Inflammatory macrophage (primary cell): ENCODE data around the gene MPHOSPH8.

Source experiments
- DNase-seq, 2 donors: peaks; one replicate each; pipeline ENCODE4 v3.0.0-alpha.2; 2020 to 2022
- total RNA-seq, 18 experiments: gene quantifications; one replicate each; lab custom pipeline; 2026; ENCODE audit warnings: mixed read lengths in 6 of 18, inconsistent platforms in 2 of 18; lab: John Stamatoyannopoulos, UW

Gene MPHOSPH8, protein sequence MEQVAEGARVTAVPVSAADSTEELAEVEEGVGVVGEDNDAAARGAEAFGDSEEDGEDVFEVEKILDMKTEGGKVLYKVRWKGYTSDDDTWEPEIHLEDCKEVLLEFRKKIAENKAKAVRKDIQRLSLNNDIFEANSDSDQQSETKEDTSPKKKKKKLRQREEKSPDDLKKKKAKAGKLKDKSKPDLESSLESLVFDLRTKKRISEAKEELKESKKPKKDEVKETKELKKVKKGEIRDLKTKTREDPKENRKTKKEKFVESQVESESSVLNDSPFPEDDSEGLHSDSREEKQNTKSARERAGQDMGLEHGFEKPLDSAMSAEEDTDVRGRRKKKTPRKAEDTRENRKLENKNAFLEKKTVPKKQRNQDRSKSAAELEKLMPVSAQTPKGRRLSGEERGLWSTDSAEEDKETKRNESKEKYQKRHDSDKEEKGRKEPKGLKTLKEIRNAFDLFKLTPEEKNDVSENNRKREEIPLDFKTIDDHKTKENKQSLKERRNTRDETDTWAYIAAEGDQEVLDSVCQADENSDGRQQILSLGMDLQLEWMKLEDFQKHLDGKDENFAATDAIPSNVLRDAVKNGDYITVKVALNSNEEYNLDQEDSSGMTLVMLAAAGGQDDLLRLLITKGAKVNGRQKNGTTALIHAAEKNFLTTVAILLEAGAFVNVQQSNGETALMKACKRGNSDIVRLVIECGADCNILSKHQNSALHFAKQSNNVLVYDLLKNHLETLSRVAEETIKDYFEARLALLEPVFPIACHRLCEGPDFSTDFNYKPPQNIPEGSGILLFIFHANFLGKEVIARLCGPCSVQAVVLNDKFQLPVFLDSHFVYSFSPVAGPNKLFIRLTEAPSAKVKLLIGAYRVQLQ
- 9.0 to 50.0 (median 35.6) reads per million in 18 experiments for total RNA-seq

DNA sequence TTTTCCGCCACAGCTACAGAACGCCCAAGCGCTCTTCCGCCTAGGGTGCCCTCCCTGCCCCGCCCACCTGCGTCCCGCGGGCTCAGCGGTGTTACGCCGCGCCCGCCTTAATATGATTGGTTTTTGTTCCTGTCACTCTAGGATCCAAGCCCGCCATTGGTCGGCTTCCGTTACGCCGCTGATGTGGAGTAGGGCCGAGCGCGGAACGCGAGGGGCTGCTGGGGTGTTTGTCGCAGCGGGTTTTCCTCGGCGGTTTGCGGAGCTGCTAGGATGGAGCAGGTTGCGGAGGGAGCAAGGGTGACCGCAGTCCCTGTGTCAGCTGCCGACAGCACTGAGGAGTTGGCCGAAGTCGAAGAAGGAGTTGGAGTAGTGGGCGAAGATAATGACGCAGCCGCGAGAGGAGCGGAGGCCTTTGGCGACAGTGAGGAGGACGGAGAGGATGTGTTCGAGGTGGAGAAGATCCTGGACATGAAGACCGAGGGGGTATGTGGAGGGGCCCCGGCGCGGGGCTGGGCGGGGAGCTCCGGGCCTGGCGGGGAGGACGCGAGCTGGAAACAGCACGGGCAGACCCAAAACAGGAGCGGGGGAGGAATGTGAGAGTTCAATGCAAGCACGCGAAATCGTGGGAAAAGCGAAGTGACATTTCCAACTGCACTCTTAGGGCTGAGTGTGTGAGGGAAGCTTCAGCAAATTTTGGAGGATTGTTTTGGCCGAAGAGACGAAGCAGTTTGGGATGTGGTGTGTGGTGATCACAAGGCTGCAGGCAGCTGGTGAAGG, at the start of gene MPHOSPH8:
MPHOSPH8 (plus strand) TSS at position 181 of the 777 bp plus-strand sequence; CDS start at position 271, 90 bp downstream.
- DNase-seq: peak; percentile 99

DNA sequence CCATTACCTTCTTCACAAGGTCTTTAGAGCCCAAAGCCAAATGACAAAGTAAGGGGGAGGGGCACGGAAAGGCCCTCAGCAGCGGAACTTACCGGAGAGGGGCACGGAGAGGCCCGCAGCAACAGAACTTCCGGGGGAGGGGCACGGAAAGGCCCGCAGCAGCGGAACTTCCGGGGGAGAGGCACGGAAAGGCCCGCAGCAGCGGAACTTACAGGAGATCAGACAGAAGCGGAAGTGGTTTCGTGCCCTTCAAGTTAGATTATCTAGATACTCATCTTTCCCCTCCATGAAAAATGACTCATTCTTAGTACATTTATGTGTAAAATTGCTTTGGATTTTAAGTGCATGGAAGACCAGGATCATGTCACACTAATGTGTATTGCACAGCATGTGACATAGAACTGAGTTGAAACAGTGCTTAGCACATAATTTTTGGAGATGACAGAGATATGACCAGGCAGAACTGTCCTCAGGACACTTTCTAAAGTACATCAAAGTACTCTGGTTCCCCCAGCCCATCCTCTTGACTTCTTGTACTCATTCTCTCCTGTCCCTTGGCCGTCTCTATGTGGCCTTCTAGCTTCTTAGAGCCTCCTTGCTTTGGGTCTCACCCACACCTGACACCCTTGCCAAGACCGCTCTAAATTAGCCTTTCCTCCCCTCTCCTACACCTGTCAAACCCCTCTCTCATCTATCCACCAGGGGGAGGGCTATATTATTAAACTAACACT, 46.4 kb upstream of the MPHOSPH8 start:
- peak; percentile 55 to 56 for DNase-seq

DNA sequence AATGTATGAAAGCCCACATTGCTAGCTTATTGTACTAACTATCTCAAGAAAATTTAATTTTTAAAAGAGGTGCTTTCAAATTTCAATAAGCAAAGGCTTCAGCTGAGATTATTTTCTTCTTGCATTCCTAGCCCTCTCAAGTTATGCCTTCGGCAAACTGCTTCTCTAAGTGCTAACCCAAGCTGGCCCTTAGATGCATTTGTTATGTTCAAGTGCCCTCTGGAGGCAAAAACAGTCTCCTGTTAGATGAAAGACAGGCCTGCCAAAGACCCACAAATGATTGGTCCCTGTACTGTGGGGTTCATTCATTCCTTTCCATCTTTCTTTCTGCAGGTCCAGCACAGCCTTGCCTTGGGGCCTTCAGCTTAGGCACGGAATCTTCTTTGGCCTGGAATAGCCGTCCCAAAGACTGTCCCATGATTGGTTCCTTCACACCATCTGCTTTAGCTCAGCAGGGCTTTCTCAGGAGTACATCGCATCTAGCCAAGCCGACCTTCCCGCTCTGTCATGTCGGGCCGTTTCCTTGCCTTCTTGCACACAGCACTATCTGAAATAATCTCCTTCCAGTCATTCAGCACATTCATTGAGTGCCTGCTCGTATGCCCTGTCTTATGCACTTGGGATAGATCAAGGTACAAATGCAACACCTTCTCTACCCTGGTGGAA, 45.7 kb upstream of the MPHOSPH8 start:
- DNase-seq: peak in 1 of 2 donors; percentile 24

DNA sequence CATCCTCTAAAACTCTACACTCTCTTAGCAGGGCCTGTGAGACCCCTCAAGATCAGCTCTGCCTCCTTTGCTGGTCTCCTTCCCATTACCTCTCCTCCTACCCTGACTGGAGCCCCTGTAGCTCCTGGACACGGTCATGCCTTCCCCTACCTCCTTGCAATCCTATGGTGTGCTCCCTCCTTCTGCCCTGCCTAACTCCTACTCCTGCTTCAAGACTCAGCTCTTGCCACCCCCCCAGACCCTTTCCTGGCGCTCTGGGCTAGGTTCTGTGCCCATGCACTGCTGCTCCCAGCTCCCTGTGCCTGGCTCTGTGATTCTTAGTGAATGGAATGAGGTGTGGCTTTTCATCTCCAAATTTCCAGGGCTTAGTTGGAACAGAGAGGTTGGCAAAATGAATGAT, 44.1 kb upstream of the MPHOSPH8 start:
- DNase-seq: no peak

DNA sequence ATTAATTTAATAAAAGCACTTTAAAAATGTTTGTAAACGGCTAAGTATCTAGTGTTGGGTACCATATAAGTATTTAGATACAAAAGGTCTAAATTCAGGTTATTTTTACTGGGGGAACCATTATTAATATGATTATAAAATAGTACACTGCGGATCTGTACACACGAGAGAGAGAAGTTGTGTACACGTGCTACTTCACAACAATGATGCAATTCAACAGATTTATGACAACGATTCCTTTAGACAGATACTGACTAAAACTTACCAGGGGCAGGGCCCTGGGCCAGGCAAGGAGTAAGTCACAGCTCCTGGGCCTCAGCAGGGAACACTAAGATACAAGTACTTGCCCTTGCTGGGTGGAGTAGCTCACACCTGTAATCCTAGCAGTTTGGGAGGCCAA, 43.0 kb upstream of the MPHOSPH8 start:
- no peak for DNase-seq

DNA sequence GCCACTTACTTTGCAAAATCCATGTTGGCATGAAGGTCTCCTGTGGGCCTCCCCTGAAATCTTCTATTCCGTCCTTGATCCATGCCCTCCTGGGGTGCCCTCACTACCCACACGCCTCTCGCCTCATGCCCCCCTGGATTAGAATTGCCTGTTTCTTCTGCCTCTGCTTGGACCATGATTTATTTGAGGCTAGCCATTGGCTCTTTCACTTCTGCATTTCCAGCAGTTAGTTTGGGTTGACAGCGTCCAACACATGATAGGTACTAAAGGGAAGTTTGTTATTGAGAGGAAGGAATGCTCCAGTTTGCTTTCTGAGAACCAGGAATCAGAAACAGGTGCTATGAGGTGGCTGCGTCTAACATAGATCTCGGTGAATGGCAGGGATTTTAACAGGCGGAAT, 41.6 kb upstream of the MPHOSPH8 start:
- DNase-seq: peak; percentile 14 to 15

DNA sequence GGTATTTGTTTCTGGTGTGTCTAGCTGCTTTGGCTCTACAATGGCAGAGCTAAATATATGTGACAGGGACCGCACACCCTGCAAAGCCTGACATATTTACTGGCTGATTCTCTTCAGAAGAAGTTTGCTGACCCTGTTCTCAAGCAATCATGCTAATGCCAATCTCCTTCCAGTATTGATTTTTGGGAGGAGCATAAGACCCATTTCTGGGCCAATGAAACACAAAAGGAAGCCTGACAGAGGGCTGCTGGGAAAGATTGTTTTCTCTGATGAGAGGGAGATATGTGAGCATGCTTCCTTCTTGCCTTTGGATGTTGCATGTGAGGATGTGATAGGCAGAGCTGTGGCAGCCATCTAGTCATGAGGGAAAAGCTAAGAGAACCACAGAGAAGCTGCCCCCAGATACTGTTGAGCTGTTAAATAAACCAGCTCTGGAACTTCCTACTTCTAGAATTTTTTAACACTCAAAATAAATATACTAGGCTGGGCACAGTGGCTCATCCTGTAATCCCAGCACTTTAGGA, 40.7 kb upstream of the MPHOSPH8 start:
- DNase-seq: no peak

DNA sequence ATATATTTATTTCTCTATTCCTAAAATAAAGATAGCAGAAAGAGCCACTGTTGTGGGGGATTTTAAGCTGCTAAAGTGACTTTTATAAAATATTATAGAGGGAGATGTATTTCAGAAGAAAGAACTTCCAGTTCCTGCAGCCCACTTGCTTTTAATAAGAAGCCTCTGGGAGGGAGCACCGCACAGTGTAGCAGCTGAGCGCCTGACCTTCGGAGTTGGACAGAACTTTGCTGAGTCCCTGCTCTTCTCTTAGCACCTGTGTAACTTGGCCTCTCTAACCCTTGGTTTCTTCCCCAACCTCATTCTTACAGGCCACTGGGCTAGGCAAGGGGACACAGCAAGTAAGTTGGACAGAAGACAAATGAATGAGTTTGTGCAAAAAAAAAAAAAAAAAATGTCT, 37.4 kb upstream of the MPHOSPH8 start:
- no peak for DNase-seq

DNA sequence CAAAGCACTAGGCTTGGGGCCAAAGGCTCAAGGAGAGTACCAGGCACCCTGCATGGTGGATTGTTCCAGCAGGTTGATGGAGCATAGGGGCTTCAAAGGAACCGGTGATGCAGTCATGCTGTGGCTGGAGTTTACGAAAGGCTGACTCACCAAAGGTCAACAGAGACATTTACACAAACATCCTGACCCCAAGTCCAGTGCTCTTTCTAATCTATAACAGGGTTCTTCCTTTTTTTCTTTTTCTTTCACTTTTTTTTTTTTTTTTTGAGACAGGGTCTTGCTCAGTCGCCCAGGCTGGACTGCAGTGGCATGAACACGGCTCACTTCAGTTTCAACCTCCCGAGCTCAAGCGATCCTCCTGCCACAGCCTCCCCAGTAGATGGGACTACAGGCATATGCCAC, 36.5 kb upstream of the MPHOSPH8 start:
- DNase-seq: no peak

DNA sequence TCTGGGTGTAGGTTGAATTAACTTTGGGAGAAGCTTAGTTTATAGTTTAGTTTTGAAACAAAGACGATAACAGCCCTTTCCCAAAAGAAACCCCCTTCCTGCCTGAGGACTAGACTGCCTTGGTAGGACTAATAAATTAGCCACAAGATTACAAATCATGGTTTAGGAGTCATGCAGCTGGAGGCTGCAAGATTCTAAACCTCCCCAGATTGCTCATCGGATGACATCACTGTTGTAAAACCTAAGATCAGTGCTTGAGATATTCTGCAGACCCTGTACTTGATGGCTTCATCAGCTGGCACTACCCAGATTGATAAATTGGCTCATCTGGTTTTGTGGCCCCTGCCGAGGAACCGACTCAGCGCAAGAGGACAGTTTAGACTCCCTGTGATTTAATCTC, 35.9 kb upstream of the MPHOSPH8 start:
- no peak for DNase-seq

DNA sequence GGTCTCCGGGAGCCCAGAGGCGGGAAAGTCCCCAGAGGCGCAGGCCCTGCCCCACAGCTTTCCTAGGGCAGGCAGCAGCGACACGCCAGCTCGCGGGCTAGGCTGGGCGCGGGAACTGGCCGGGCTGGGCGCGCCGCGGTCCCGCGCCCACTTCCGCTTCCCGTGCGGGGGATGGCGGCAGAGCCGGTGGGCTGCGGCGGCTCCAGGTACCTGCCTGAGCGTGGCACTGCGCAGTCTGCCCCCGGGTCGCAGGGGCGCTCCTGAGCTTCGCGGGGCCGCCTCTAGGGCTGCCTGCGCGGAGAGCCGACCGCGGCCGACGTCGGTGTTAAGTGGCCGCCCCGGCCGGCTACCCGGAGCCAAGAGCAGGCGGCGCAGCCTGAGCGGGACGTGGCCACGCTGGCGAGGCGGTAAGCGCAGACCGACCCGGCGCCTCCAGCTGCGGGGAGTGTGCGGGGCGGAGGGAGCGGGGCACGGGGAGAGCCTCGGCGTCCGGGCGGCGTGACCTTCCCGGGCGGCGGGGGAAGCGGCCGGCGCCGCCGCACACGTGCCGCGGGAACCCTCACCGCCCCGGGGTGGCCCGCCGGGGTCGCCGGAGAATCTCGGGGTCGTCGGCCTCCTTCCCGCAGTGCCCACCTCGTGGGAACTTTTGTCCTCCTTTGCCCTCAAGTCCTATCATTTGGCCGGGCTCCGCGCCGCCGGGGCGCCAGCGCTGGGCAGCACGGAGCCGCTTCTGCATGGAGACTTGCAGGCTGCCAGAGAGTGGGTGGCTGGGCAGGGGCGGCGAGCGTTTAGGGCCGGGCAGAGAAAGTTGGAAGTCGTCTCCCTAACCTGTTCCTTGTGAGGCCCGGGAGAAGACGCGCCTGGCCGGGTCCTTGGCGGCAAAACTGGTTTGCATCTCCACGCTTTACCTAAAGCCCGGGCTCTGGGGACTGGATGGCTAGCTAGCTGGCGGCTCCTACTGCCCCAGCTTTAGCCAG, 31.4 kb upstream of the MPHOSPH8 start:
- DNase-seq: no peak

DNA sequence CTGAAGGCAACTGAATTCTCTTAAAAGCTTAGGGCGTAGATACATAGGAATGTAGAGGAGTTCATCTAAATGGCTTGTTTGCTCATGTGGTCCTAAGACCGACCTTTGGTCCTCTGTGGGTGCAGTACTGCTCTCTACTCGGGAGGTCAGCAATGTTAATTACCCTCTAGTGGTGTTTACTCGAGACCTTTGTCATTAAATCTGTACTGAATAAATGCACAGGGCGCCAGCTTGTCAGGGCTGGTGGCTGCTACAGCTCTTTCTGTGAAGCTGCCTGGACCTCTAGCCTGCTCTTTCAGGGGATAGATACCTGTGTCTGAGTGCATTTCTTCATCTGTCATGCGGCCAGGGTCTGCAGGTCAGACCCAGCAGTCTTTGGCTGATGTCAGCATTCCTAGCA, 29.2 kb upstream of the MPHOSPH8 start:
- DNase-seq: no peak

DNA sequence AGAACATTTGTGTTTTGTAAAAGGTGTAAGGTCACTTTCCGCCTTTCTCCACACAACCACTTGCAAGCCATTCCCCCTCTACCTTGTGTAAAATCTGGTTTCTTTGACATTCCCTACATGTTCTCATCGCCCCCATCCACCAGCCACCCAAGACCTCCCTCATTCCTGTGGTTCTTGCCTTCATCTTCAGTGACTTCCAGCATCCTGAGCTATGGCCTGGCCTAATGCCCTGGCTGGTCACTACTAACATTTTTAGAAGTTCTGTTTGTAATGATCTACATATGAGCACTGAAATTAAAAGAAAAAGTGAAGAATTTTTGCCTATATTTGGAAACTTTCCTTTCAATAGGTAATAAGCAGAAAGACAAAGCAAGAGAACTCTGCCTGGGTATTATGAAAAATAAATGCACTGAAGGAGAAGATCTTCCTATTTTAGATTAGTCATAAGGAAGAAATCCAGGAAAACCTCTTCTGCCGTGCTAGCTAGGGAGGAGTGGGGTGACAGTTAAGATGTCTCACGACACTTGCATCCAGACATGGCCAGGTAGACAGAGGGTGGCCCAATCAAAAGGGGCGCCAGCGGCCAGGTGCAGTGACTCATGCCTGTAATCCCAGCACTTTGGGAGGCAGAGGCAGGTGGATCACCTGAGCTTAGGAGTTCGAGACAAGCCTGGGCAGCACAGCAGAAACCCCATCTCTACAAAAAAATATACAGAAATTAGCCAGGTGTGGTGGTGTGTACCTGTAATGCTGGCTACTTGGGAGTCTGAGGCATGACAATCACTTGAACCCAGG, 28.1 kb upstream of the MPHOSPH8 start:
- DNase-seq: no peak

DNA sequence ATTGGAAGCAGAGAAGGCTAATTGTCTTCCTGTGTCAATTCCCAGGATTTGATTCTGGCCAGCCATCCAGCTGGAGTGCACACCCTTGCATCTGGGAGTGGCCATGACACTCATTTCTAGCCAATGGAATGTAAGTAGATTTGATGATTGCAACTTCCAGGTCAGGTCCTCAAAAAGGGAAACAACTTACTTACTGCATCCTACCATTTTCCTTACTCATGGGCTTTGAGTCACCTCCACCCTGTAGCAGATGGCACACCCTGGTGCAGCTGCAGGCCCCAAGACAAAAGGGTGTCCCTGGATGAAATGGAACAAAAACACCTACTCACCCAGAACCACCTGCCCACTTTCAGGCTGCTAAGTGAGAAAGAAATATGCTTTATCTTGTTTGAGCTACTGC, 27.3 kb upstream of the MPHOSPH8 start:
- DNase-seq: no peak

DNA sequence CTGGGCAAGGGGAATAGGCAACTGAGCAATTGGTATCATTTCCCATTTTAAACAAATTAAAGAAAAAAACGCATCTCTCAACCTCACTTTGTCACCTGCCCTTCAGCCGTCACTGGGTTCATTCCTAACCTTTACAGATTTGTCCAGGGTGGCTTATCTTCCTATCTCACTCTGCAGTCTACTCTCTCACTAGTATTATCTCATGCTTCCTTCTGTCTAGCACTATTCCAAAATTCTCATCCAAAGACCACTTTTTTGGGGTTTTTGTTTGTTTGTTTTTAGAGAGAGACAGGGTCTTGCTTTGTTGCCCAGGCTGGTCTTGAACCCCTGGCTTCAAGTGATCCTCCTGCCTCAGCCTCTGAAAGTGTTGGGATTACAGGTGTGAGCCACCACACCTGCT, 26.7 kb upstream of the MPHOSPH8 start:
- DNase-seq: no peak

DNA sequence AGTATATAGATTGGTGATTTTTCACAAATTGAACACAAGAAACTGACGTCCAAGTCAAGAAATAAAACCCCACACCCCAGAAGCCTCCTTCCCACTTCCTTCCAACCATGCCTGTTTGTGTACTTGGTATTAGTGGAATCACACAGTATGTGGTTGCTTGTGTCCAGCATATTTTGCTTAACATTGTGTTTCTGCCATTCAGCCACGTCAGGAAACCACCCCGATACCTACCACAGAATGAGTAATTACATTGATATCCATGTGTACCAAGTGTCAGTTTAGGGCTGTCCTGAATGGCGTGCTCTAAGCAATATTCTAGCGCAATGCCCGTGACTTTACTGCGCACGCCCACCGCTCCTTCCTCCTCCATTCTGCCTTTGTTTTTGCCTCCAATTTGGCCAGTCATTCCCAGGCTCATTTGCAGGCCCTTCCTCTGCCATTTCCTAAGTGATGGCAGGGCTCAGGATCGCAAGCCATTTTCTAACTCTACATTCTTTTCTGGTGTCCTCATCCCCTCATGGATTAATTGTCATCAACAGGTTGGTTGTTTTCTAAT, 25.9 kb upstream of the MPHOSPH8 start:
- DNase-seq: no peak

DNA sequence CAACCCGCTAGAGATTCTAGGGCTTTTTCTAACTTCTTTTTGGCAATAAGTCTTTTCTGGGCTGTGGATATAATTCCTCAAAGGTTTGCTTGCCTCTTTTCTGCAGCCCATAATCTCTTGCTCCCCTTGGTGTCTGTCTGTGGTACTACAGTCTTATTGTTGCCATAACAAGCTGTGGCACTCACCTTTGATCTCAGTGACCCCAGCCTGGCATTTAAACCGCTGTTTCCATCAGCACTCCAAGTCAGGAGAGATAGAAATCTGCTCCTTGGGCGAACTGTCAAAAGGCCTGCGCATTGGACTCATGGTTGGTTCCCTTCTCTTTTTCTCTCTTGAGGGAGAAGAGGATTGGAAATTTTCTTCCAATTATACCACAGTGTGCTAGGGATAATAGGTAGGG, 14.5 kb upstream of the MPHOSPH8 start:
- DNase-seq: peak; percentile 4 to 36

DNA sequence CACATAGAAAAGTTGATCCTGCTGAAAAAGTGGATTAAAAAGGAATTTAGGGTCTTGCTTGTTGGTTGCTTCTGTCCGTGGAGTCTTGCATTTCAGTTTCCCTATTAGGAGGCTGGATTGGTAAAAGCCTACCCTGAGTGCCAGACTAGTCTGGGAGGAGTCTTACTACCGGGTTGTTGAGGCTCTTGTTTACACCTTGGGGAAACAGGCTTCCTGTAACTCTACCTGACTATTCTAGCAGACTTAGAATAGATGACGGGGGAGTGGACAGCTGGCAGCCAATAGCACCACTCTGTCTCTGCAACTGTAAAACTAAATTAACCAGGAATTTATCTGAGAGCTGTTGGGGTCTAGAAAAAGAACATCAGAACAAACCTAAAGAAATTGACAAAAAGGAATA, 11.3 kb upstream of the MPHOSPH8 start:
- DNase-seq: no peak

DNA sequence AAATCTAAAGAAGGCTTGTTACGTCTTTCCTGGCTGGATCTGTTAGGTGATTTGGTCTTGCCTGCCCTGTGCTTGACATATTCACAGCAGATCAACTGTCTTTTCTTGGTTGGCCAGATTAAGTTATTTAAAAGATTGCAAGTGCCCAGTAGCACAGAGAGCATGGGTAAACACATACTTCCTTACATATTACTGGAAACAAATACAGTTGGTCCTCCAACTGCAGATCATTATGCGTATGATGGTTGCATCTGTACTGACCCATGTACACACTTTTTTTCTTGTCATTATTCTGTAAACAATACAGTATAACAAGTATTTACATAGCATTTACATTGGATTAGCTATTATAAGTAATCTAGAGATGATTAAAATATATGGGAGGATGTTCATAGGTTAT, 9.2 kb upstream of the MPHOSPH8 start:
- no peak for DNase-seq
